DOHH2 (cell line): ENCODE measurements around the gene CASP6.

Source experiments
- H3F3A ChIP-seq: fragments of 200-600 bp; sonication (generic), shearing (Covaris generic); 2 replicates; pipeline ENCODE4 v1.6.0; 2016; ENCODE audit warnings: antibody characterized with exemption, mild to moderate bottlenecking; ENCODE audit not compliant: control insufficient read depth, insufficient read depth
- H3K27ac ChIP-seq: fragments of 200-600 bp; sonication (generic); 2 replicates; pipeline ENCODE4 v1.5.1; 2014; ENCODE audit warnings: low read depth, mild to moderate bottlenecking, low read length, moderate library complexity
- H3K27me3 ChIP-seq: fragments of 200-600 bp; sonication (generic); 2 replicates; pipeline ENCODE4 v1.6.1; 2014; ENCODE audit warnings: mild to moderate bottlenecking, low read length, mixed read lengths; ENCODE audit not compliant: control insufficient read depth
- H3K36me3 ChIP-seq: fragments of 200-600 bp; sonication (generic); 2 replicates; pipeline ENCODE4 v1.6.1; 2014; ENCODE audit warnings: mild to moderate bottlenecking, low read length, moderate library complexity, mixed read lengths; ENCODE audit not compliant: control insufficient read depth
- H3K4me1 ChIP-seq: fragments of 200-600 bp; sonication (generic); 2 replicates; pipeline ENCODE4 v1.6.1; 2014; ENCODE audit warnings: mild to moderate bottlenecking, low read length, mixed read lengths; ENCODE audit not compliant: control insufficient read depth
- H3K4me2 ChIP-seq: fragments of 200-600 bp; sonication (generic); 2 replicates; pipeline ENCODE4 v1.6.0; 2014; ENCODE audit warnings: mild to moderate bottlenecking, low read length, moderate library complexity
- H3K4me3 ChIP-seq: fragments of 200-600 bp; sonication (generic); 2 replicates; pipeline ENCODE4 v1.5.1; 2014; ENCODE audit warnings: mild to moderate bottlenecking, low read length, mixed read lengths
- H3K79me2 ChIP-seq: fragments of 200-600 bp; sonication (generic); 2 replicates; pipeline ENCODE4 v1.6.1; 2014; ENCODE audit warnings: mild to moderate bottlenecking, low read length, mixed read lengths; ENCODE audit not compliant: control insufficient read depth
- H3K9me2 ChIP-seq: fragments of 200-600 bp; sonication (generic); replicated peaks from 2 replicates; pipeline ENCODE4 v1.6.1; 2014; ENCODE audit warnings: mild to moderate bottlenecking, low read length, mixed read lengths; ENCODE audit not compliant: control insufficient read depth
- H3K9me3 ChIP-seq: fragments of 200-600 bp; sonication (generic); 2 replicates; pipeline ENCODE4 v1.6.1; 2014; ENCODE audit warnings: antibody characterized with exemption, low read length, mixed read lengths; ENCODE audit not compliant: control insufficient read depth, insufficient read depth
- H4K20me1 ChIP-seq: fragments of 200-600 bp; sonication (generic); 2 replicates; pipeline ENCODE4 v1.6.0; 2014; ENCODE audit warnings: low read depth, mild to moderate bottlenecking, antibody characterized with exemption, low read length, moderate library complexity; ENCODE audit not compliant: control insufficient read depth, insufficient read depth
- CTCF ChIP-seq: fragments of 200-600 bp; sonication (generic); IDR thresholded peaks from one replicate; pipeline ENCODE4 v1.5.1; 2014; ENCODE audit warnings: antibody characterized with exemption, mild to moderate bottlenecking, low read depth, low read length; ENCODE audit not compliant: poor library complexity, severe bottlenecking
- EZH2phosphoT487 ChIP-seq: fragments of 200-600 bp; sonication (generic); IDR thresholded peaks from 2 replicates; pipeline ENCODE4 v1.6.1; 2017; ENCODE audit warnings: borderline replicate concordance, mild to moderate bottlenecking, antibody characterized with exemption, low read length, moderate library complexity, mixed read lengths

The CASP6 gene

GRCh38 chr4:109746728-109747127 is 43.5 kb upstream of the CASP6 start:
- Histone ChIP-seq H3F3A (no peaks in the 10 kb centered on the region), H3K79me2 (no peaks in the 10 kb centered on the region), H3K9me2 (no peaks in the 10 kb centered on the region), H3K4me3 (no peak overlapping the region), H3K4me1 (no peaks in the 10 kb centered on the region), H3K36me3 (no peaks in the 10 kb centered on the region), H3K27ac (no peak overlapping the region), H3K27me3 (no peaks in the 10 kb centered on the region; the same call in 1 of the 2 replicates), H3K4me2 (no peak overlapping the region), H4K20me1 (no peaks in the 10 kb centered on the region), H3K9me3 (no peaks in the 10 kb centered on the region)
- TF ChIP-seq CTCF (no peak), EZH2phosphoT487 (no peak)

GRCh38 chr4:109745830-109746229 is 42.6 kb upstream of the CASP6 start:
- Histone ChIP-seq H3K4me3 (no peak overlapping the region), H3K4me1 (no peaks in the 10 kb centered on the region), H3K79me2 (no peaks in the 10 kb centered on the region), H3F3A (no peaks in the 10 kb centered on the region), H4K20me1 (no peaks in the 10 kb centered on the region), H3K9me3 (no peaks in the 10 kb centered on the region), H3K9me2 (no peaks in the 10 kb centered on the region), H3K27me3 (peaks cover 2% of the 10 kb centered on the region; the same call in 1 of the 2 replicates), H3K36me3 (no peaks in the 10 kb centered on the region), H3K4me2 (no peak overlapping the region), H3K27ac (no peak overlapping the region)
- TF ChIP-seq CTCF (no peak), EZH2phosphoT487 (no peak)

- Histone ChIP-seq H3K9me2 (no peaks in the 10 kb centered on the region), H3K4me2 (no peak overlapping the region), H3K4me1 (no peaks in the 10 kb centered on the region), H3F3A (no peaks in the 10 kb centered on the region), H4K20me1 (no peaks in the 10 kb centered on the region), H3K27ac (no peak overlapping the region), H3K27me3 (0 out of 2 replicates have a peak, but pooled peaks cover 2% of the 10 kb centered on the region), H3K79me2 (no peaks in the 10 kb centered on the region), H3K4me3 (no peak overlapping the region), H3K9me3 (no peaks in the 10 kb centered on the region), H3K36me3 (no peaks in the 10 kb centered on the region)
- TF ChIP-seq CTCF: no peak
- TF ChIP-seq EZH2phosphoT487: no peak
These were observed 36.3 kb upstream of the CASP6 start for GRCh38 chr4:109739547-109739946.
